ENCODE data around the gene SYNDIG1.

Gene SYNDIG1

GRCh38 chr20:24700166-24700860 lies 230.9 kb downstream of the SYNDIG1 start:
- Histone ChIP-seq H3K9ac (ENCODE audit: low read depth, low read length) (no peak overlapping the region), H3K4me3 (ENCODE audit: low read depth, low read length) (no peak overlapping the region), H3K9me3 (ENCODE audit: control insufficient read depth, insufficient read depth, low read length) (no peaks in the 10 kb centered on the region), H3K27me3 (ENCODE audit: control insufficient read depth, insufficient read depth, low read length) (no peaks in the 10 kb centered on the region), H3K4me1 (ENCODE audit: control insufficient read depth, insufficient read depth, low read length) (no peaks in the 10 kb centered on the region), H3K27ac (ENCODE audit: low read depth, low read length) (no peak overlapping the region), H3K36me3 (ENCODE audit: control insufficient read depth, insufficient read depth, low read length) (no peaks in the 10 kb centered on the region)

- Histone ChIP-seq H3K27me3 (ENCODE audit: control insufficient read depth, insufficient read depth, low read length) (no peaks in the 10 kb centered on the region), H3K36me3 (ENCODE audit: control insufficient read depth, insufficient read depth, low read length) (no peaks in the 10 kb centered on the region), H3K9ac (ENCODE audit: low read depth, low read length) (no peak overlapping the region), H3K4me3 (ENCODE audit: low read depth, low read length) (no peak overlapping the region), H3K9me3 (ENCODE audit: control insufficient read depth, insufficient read depth, low read length) (no peaks in the 10 kb centered on the region), H3K27ac (ENCODE audit: low read depth, low read length) (no peak overlapping the region), H3K4me1 (ENCODE audit: control insufficient read depth, insufficient read depth, low read length) (no peaks in the 10 kb centered on the region)
Measured at GRCh38 chr20:24701027-24701426, 231.6 kb downstream of the SYNDIG1 start.

- no peak overlapping the region for H3K9ac ChIP-seq (ENCODE audit: low read depth, low read length)
- no peak overlapping the region for H3K27ac ChIP-seq (ENCODE audit: low read depth, low read length)
- no peak overlapping the region for H3K4me3 ChIP-seq (ENCODE audit: low read depth, low read length)
- H3K27me3 ChIP-seq (ENCODE audit: control insufficient read depth, insufficient read depth, low read length): no peaks in the 10 kb centered on the region
- H3K36me3 ChIP-seq (ENCODE audit: control insufficient read depth, insufficient read depth, low read length): no peaks in the 10 kb centered on the region
- H3K4me1 ChIP-seq (ENCODE audit: control insufficient read depth, insufficient read depth, low read length): no peaks in the 10 kb centered on the region
- no peaks in the 10 kb centered on the region for H3K9me3 ChIP-seq (ENCODE audit: control insufficient read depth, insufficient read depth, low read length)
Measured at GRCh38 chr20:24701668-24702067, 232.2 kb downstream of the SYNDIG1 start.

GRCh38 chr20:24702501-24703283 lies 233.3 kb downstream of the SYNDIG1 start:
- Histone ChIP-seq H3K27me3 (ENCODE audit: control insufficient read depth, insufficient read depth, low read length) (no peaks in the 10 kb centered on the region), H3K9ac (ENCODE audit: low read depth, low read length) (no peak overlapping the region), H3K36me3 (ENCODE audit: control insufficient read depth, insufficient read depth, low read length) (no peaks in the 10 kb centered on the region), H3K4me3 (ENCODE audit: low read depth, low read length) (no peak overlapping the region), H3K9me3 (ENCODE audit: control insufficient read depth, insufficient read depth, low read length) (no peaks in the 10 kb centered on the region), H3K27ac (ENCODE audit: low read depth, low read length) (no peak overlapping the region), H3K4me1 (ENCODE audit: control insufficient read depth, insufficient read depth, low read length) (no peaks in the 10 kb centered on the region)

- Histone ChIP-seq H3K4me1 (ENCODE audit: control insufficient read depth, insufficient read depth, low read length) (no peaks in the 10 kb centered on the region), H3K9me3 (ENCODE audit: control insufficient read depth, insufficient read depth, low read length) (no peaks in the 10 kb centered on the region), H3K27ac (ENCODE audit: low read depth, low read length) (no peak overlapping the region), H3K27me3 (ENCODE audit: control insufficient read depth, insufficient read depth, low read length) (no peaks in the 10 kb centered on the region), H3K36me3 (ENCODE audit: control insufficient read depth, insufficient read depth, low read length) (no peaks in the 10 kb centered on the region), H3K9ac (ENCODE audit: low read depth, low read length) (no peak overlapping the region), H3K4me3 (ENCODE audit: low read depth, low read length) (no peak overlapping the region)
Measured at GRCh38 chr20:24703284-24703610, 233.8 kb downstream of the SYNDIG1 start.

- Histone ChIP-seq H3K4me3 (ENCODE audit: low read depth, low read length) (no peak overlapping the region), H3K9me3 (ENCODE audit: control insufficient read depth, insufficient read depth, low read length) (no peaks in the 10 kb centered on the region), H3K9ac (ENCODE audit: low read depth, low read length) (no peak overlapping the region), H3K4me1 (ENCODE audit: control insufficient read depth, insufficient read depth, low read length) (no peaks in the 10 kb centered on the region), H3K27me3 (ENCODE audit: control insufficient read depth, insufficient read depth, low read length) (no peaks in the 10 kb centered on the region), H3K36me3 (ENCODE audit: control insufficient read depth, insufficient read depth, low read length) (no peaks in the 10 kb centered on the region), H3K27ac (ENCODE audit: low read depth, low read length) (no peak overlapping the region)
Measured at GRCh38 chr20:24704899-24705298, 235.5 kb downstream of the SYNDIG1 start.

GRCh38 chr20:24705486-24705885 lies 236.1 kb downstream of the SYNDIG1 start:
- H3K4me3 ChIP-seq (ENCODE audit: low read depth, low read length): no peak overlapping the region
- no peak overlapping the region for H3K9ac ChIP-seq (ENCODE audit: low read depth, low read length)
- H3K9me3 ChIP-seq (ENCODE audit: control insufficient read depth, insufficient read depth, low read length): no peaks in the 10 kb centered on the region
- no peaks in the 10 kb centered on the region for H3K4me1 ChIP-seq (ENCODE audit: control insufficient read depth, insufficient read depth, low read length)
- no peak overlapping the region for H3K27ac ChIP-seq (ENCODE audit: low read depth, low read length)
- no peaks in the 10 kb centered on the region for H3K36me3 ChIP-seq (ENCODE audit: control insufficient read depth, insufficient read depth, low read length)
- no peaks in the 10 kb centered on the region for H3K27me3 ChIP-seq (ENCODE audit: control insufficient read depth, insufficient read depth, low read length)

- Histone ChIP-seq H3K27ac (ENCODE audit: low read depth, low read length) (no peak overlapping the region), H3K4me3 (ENCODE audit: low read depth, low read length) (no peak overlapping the region), H3K27me3 (ENCODE audit: control insufficient read depth, insufficient read depth, low read length) (no peaks in the 10 kb centered on the region), H3K9ac (ENCODE audit: low read depth, low read length) (no peak overlapping the region), H3K36me3 (ENCODE audit: control insufficient read depth, insufficient read depth, low read length) (no peaks in the 10 kb centered on the region), H3K4me1 (ENCODE audit: control insufficient read depth, insufficient read depth, low read length) (no peaks in the 10 kb centered on the region), H3K9me3 (ENCODE audit: control insufficient read depth, insufficient read depth, low read length) (no peaks in the 10 kb centered on the region)
Measured at GRCh38 chr20:24708411-24709295, 239.2 kb downstream of the SYNDIG1 start.
